Measurements from ENCODE around the gene SHANK1.
"Not testable (repeated sequence)": the region's sequence is repeated elsewhere in the genome, so short reads cannot be mapped to it uniquely, and the experiment has no call there.

SHANK1 gene

DNA sequence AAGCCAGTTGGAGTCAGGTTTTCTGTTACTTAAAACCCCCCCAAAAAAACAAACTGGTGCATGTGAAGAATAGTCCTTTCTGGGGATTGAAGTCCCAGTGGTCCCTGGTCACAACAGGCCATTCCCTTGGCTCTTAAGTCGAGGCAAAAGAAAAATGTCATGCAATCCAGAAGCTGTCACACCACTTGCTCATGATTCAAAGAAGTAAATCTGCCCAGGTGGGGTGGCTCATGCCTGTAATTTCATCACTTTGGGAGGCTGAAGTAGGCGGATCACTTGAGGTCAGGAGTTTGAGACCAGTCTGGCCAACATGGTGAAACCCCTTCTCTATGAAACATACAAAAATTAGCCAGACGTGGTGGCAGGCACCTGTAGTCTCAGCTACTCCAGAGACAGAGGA is 41.9 kb upstream of the SHANK1 start:
- H3K4me3 ChIP-seq (replicated peaks; ENCODE audit: insufficient read depth, low read length); H3K27ac ChIP-seq (replicated peaks); H3K27me3 ChIP-seq (ENCODE audit: insufficient read depth, poor library complexity, severe bottlenecking); DNase-seq (ENCODE audit: low read depth in 1 of 2, low spot score in 1 of 2): not testable (repeated sequence)

DNA sequence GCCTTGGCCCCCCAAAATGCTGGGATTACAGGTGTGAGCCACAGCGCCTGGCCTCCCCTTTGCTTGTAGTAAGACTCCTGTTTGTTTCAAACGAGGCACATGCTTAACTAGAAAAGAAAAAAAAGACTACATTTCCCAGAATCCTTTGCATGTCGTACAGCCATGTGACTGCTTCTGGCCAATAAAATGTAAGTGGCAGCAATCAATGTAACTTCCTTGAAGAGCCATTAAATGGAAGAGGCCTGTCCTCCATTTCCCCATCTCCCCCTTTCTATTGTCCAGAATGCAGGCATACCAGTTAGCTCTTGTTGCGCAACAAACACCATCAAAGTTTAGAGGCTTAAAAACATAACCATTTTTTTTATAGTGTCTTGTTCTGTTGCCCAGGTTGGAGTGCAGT is 40.3 kb upstream of the SHANK1 start:
- Histone ChIP-seq H3K4me3 (replicated peaks; ENCODE audit: insufficient read depth, low read length) (no peak overlapping the region), H3K27me3 (ENCODE audit: insufficient read depth, poor library complexity, severe bottlenecking) (no peaks in the 10 kb centered on the region), H3K27ac (replicated peaks) (no peak overlapping the region)
- no peak for DNase-seq (ENCODE audit: low read depth in 1 of 2, low spot score in 1 of 2)
- no peak for TF ChIP-seq GABPA (IDR thresholded peaks at IDR 0.05; ENCODE audit: low read depth)
- TF ChIP-seq SPI1 (IDR thresholded peaks at IDR 0.05; ENCODE audit: borderline replicate concordance, low read depth), result no peak
- TF ChIP-seq, protein P1, sequence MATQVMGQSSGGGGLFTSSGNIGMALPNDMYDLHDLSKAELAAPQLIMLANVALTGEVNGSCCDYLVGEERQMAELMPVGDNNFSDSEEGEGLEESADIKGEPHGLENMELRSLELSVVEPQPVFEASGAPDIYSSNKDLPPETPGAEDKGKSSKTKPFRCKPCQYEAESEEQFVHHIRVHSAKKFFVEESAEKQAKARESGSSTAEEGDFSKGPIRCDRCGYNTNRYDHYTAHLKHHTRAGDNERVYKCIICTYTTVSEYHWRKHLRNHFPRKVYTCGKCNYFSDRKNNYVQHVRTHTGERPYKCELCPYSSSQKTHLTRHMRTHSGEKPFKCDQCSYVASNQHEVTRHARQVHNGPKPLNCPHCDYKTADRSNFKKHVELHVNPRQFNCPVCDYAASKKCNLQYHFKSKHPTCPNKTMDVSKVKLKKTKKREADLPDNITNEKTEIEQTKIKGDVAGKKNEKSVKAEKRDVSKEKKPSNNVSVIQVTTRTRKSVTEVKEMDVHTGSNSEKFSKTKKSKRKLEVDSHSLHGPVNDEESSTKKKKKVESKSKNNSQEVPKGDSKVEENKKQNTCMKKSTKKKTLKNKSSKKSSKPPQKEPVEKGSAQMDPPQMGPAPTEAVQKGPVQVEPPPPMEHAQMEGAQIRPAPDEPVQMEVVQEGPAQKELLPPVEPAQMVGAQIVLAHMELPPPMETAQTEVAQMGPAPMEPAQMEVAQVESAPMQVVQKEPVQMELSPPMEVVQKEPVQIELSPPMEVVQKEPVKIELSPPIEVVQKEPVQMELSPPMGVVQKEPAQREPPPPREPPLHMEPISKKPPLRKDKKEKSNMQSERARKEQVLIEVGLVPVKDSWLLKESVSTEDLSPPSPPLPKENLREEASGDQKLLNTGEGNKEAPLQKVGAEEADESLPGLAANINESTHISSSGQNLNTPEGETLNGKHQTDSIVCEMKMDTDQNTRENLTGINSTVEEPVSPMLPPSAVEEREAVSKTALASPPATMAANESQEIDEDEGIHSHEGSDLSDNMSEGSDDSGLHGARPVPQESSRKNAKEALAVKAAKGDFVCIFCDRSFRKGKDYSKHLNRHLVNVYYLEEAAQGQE (IDR thresholded peaks at IDR 0.05; ENCODE audit: insufficient replicate concordance, low read depth), result no peak
- TF ChIP-seq, protein P2, sequence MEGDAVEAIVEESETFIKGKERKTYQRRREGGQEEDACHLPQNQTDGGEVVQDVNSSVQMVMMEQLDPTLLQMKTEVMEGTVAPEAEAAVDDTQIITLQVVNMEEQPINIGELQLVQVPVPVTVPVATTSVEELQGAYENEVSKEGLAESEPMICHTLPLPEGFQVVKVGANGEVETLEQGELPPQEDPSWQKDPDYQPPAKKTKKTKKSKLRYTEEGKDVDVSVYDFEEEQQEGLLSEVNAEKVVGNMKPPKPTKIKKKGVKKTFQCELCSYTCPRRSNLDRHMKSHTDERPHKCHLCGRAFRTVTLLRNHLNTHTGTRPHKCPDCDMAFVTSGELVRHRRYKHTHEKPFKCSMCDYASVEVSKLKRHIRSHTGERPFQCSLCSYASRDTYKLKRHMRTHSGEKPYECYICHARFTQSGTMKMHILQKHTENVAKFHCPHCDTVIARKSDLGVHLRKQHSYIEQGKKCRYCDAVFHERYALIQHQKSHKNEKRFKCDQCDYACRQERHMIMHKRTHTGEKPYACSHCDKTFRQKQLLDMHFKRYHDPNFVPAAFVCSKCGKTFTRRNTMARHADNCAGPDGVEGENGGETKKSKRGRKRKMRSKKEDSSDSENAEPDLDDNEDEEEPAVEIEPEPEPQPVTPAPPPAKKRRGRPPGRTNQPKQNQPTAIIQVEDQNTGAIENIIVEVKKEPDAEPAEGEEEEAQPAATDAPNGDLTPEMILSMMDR (IDR thresholded peaks at IDR 0.05; ENCODE audit: insufficient read depth, low read length), result no peak
- no peak for TF ChIP-seq POLR2AphosphoS5 (IDR thresholded peaks at IDR 0.05; ENCODE audit: low read depth)

DNA sequence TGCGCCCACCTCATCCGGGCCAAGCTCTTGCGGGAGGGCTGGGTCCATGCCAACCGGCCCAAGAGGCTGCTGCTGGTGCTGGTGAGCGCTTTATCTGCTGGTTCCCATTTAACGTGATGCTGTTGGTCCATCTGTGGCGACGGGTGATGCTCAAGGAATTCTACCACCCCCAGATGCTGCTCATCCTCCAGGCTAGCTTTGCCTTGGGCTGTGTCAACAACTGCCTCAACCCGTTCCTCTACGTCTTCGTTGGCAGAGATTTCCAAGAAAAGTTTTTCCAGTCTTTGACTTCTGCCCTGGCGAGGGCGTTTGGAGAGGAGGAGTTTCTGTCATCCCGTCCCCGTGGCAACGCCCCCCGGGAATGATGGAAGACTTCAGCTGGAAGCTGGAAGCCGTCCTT is 39.5 kb upstream of the SHANK1 start:
- DNase-seq (ENCODE audit: low read depth in 1 of 2, low spot score in 1 of 2); H3K27ac ChIP-seq (replicated peaks); H3K4me3 ChIP-seq (replicated peaks; ENCODE audit: insufficient read depth, low read length); H3K27me3 ChIP-seq (ENCODE audit: insufficient read depth, poor library complexity, severe bottlenecking): not testable (repeated sequence)

DNA sequence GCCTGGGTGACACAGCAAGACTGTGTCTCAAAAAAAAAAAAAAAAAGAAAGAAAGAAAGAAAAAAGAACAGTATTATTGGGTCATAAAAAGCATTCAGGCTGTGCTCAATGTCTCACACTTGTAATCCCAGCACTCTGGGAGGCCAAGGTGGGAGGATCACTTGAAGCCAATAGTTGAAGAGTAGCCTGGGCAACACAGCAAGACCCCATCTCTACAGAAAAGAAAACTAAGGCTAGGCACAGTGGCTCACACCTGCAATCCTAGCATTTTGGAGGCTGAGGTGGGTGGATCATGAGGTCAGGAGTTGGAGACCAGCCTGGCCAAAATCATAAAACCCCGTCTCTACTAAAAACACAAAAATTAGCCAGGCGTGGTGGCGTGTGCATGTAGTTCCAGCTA is 38.0 kb upstream of the SHANK1 start:
- not testable (repeated sequence) for H3K27ac ChIP-seq (replicated peaks); H3K4me3 ChIP-seq (replicated peaks; ENCODE audit: insufficient read depth, low read length); H3K27me3 ChIP-seq (ENCODE audit: insufficient read depth, poor library complexity, severe bottlenecking); DNase-seq (ENCODE audit: low read depth in 1 of 2, low spot score in 1 of 2)

DNA sequence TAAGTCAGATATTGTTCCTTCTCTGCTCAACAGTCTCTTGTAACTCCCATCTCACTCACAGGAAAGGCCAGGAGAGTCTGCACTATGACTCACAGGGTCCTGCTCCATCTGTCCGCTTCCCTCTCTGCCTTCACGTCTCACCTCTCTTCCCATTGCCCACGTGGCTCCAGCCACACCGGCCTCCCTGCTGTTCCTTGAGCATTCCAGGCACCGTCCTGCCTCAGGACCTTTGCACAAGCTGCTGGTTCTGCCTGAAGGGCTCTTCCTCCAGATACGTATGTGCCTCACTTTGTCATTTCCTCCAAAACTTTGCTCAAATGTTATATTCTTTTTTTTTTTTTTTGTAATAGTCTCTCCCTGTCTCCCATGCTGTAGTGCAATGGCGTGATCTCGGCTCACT is 36.6 kb upstream of the SHANK1 start:
- DNase-seq (ENCODE audit: low read depth in 1 of 2, low spot score in 1 of 2); H3K27ac ChIP-seq (replicated peaks); H3K27me3 ChIP-seq (ENCODE audit: insufficient read depth, poor library complexity, severe bottlenecking); H3K4me3 ChIP-seq (replicated peaks; ENCODE audit: insufficient read depth, low read length): not testable (repeated sequence)

DNA sequence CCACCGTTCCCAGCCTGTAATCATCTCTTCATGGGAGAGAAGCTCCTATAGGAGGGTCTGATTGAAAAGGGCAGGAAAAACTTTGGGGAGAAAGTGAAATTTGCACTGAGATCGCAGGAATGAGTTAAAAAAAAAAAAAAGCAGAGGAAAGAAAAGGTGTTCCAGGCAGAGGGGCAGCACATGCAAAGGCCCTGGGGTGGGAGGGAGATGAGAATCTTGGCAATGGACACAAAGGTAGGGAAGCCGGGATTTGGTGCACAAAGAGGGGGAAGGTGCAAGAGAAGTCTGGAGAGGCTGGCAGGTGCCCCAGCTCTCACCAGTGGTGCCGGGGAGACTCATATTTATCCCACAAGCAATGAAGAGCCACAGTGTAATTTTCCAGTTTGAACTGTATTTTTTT is 34.3 kb upstream of the SHANK1 start:
- DNase-seq (ENCODE audit: low read depth in 1 of 2, low spot score in 1 of 2), result no peak
- H3K4me3 ChIP-seq (replicated peaks; ENCODE audit: insufficient read depth, low read length), result no peak overlapping the region
- H3K27ac ChIP-seq (replicated peaks), result no peak overlapping the region
- no peaks in the 10 kb centered on the region for H3K27me3 ChIP-seq (ENCODE audit: insufficient read depth, poor library complexity, severe bottlenecking)
- TF ChIP-seq, protein P2 (IDR thresholded peaks at IDR 0.05; ENCODE audit: insufficient read depth, low read length), result no peak
- TF ChIP-seq GABPA (IDR thresholded peaks at IDR 0.05; ENCODE audit: low read depth), result no peak
- no peak for TF ChIP-seq SPI1 (IDR thresholded peaks at IDR 0.05; ENCODE audit: borderline replicate concordance, low read depth)
- TF ChIP-seq POLR2AphosphoS5 (IDR thresholded peaks at IDR 0.05; ENCODE audit: low read depth), result no peak
- TF ChIP-seq, protein P1 (IDR thresholded peaks at IDR 0.05; ENCODE audit: insufficient replicate concordance, low read depth), result no peak

Measured in HL-60 (cell line).